ENCODE measurements around the gene SART1.

GRCh38 chr11:65968600-65969482 lies 7.3 kb downstream of the SART1 start:
- TF ChIP-seq EGR1 (IDR thresholded peaks at IDR 0.05): no peak
- TF ChIP-seq TCF12 (IDR thresholded peaks at IDR 0.05; ENCODE audit: low read depth): no peak
- no peak for TF ChIP-seq YY1 (IDR thresholded peaks at IDR 0.05; ENCODE audit: low read depth)
- TF ChIP-seq TAF1 (IDR thresholded peaks at IDR 0.05; ENCODE audit: low read depth): no peak
- no peak for TF ChIP-seq RAD21 (IDR thresholded peaks at IDR 0.05; ENCODE audit: low read depth)
- TF ChIP-seq MAX (IDR thresholded peaks at IDR 0.05): no peak
